Neutrophil (primary cell): ENCODE measurements around the gene THBS2.

Experiments
- H3K27ac ChIP-seq: fragments of 200-600 bp; sonication (generic); 2 replicates; pipeline ENCODE4 v1.5.1; 2016; ENCODE audit warnings: mild to moderate bottlenecking, moderate library complexity
- H3K27me3 ChIP-seq: fragments of 200-600 bp; sonication (generic); 2 replicates; pipeline ENCODE4 v1.6.0; 2016; ENCODE audit warnings: mild to moderate bottlenecking
- H3K36me3 ChIP-seq: fragments of 200-600 bp; sonication (generic); 2 replicates; pipeline ENCODE4 v1.5.1; 2017
- H3K4me1 ChIP-seq, 2 experiments: fragments of 200-600 bp in 1 of 2; sonication (generic) in 1 of 2; 1 replicate in 1 of 2; 2 replicates in 1 of 2; pipeline versions ENCODE4 v1.5.1 to v1.6.1; 2013 to 2016; ENCODE audit warnings: low read depth in 1 of 2, low read length in 1 of 2, mild to moderate bottlenecking in 1 of 2, moderate library complexity in 1 of 2; ENCODE audit not compliant: control insufficient read depth in 1 of 2, insufficient read depth in 1 of 2
- H3K4me3 ChIP-seq, 2 experiments: fragments of 200-600 bp in 1 of 2; sonication (generic) in 1 of 2; 1 replicate in 1 of 2; 2 replicates in 1 of 2; pipeline ENCODE4 v1.5.1; 2013 to 2016; ENCODE audit warnings: low read depth in 1 of 2, low read length in 1 of 2, mild to moderate bottlenecking in 1 of 2, moderate library complexity in 1 of 2
- H3K9me3 ChIP-seq: fragments of 200-600 bp; sonication (generic); 2 replicates; pipeline ENCODE4 v1.5.1; 2016
- TF ChIP-seq, protein P1 (sequence below): fragments of 200-600 bp; sonication (generic); IDR thresholded peaks from 2 replicates; pipeline ENCODE4 v1.5.1; 2016; ENCODE audit warnings: antibody characterized with exemption

The THBS2 gene

DNA sequence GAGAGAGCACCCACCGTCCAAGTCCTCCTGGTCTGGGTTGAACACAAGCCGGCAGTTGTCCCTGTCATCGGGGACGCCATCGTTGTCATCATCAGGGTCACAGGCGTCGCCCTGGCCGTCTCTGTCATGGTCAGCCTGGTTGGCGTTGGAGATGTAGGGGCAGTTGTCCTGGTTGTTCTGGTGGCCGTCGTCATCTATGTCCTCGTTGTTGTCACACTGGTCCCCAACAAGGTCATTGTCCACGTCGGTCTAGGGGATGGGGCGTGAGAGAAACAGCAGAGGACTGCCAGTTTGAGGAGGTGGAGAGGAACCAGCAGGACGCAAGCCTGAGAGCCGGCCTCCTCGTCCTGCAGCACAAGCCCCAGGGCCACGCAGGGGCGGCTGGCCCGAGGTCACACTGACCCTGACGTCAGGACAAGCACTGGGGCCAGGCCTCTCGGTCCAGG is 28.5 kb downstream of the THBS2 start:
- Histone ChIP-seq H3K36me3 (no peaks in the 10 kb centered on the region), H3K27me3 (no peaks in the 10 kb centered on the region), H3K9me3 (no peaks in the 10 kb centered on the region), H3K27ac (no peak overlapping the region), H3K4me1 (no peaks in the 10 kb centered on the region), H3K4me3 (no peak overlapping the region)
- TF ChIP-seq, protein P1, sequence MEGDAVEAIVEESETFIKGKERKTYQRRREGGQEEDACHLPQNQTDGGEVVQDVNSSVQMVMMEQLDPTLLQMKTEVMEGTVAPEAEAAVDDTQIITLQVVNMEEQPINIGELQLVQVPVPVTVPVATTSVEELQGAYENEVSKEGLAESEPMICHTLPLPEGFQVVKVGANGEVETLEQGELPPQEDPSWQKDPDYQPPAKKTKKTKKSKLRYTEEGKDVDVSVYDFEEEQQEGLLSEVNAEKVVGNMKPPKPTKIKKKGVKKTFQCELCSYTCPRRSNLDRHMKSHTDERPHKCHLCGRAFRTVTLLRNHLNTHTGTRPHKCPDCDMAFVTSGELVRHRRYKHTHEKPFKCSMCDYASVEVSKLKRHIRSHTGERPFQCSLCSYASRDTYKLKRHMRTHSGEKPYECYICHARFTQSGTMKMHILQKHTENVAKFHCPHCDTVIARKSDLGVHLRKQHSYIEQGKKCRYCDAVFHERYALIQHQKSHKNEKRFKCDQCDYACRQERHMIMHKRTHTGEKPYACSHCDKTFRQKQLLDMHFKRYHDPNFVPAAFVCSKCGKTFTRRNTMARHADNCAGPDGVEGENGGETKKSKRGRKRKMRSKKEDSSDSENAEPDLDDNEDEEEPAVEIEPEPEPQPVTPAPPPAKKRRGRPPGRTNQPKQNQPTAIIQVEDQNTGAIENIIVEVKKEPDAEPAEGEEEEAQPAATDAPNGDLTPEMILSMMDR, result no peak

DNA sequence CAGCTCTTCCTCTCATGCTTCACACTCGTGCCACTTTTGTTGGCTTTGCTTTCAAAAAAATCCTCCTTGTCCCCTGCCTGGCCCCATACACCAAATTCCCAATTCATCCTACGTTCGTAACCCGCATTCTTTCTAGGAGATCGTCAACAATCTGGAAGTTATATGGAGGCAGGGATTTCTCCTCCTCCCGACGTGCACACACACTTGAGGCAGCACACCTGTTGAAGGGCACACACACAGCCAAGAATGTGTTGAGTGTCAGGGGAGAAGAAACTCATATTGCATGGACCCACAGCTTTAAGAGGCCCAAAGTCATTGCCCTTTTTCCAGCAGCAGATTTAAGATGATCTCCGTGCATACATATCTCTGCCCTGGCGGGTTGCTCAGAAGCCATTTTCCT is 28.9 kb downstream of the THBS2 start:
- TF ChIP-seq, protein P1, result no peak
- H3K27me3 ChIP-seq, result no peaks in the 10 kb centered on the region
- H3K27ac ChIP-seq, result no peak overlapping the region
- no peaks in the 10 kb centered on the region for H3K4me1 ChIP-seq
- no peaks in the 10 kb centered on the region for H3K9me3 ChIP-seq
- no peak overlapping the region for H3K4me3 ChIP-seq
- no peaks in the 10 kb centered on the region for H3K36me3 ChIP-seq

DNA sequence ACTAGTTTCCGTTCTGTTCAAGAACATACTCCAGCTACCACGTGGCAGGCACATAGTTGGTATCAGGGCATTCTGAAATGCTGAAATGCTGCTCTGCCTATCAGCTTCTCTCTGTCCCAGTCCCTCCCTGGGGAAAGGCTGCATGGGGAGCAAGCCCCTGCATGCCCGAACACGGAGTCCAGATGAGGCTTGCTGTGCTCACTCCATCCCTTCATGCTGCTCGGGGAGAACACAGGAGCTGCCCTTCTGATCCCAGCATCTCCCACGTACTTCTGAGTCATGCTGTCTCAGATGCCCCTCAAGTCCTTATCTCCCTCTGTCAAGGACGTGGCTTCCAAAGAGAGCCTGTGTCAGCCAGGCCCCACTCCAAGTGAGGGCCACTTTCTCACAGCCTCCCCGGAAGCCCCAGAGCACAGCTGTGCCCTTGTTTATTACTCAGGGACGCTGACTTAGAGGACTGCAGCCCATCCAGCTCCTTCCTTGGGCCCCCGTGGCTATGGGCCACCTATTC is 29.4 kb downstream of the THBS2 start:
- H3K9me3 ChIP-seq, result no peaks in the 10 kb centered on the region
- TF ChIP-seq, protein P1, result no peak
- no peak overlapping the region for H3K27ac ChIP-seq
- no peaks in the 10 kb centered on the region for H3K36me3 ChIP-seq
- no peaks in the 10 kb centered on the region for H3K27me3 ChIP-seq
- H3K4me3 ChIP-seq, result no peak overlapping the region
- H3K4me1 ChIP-seq, result no peaks in the 10 kb centered on the region

DNA sequence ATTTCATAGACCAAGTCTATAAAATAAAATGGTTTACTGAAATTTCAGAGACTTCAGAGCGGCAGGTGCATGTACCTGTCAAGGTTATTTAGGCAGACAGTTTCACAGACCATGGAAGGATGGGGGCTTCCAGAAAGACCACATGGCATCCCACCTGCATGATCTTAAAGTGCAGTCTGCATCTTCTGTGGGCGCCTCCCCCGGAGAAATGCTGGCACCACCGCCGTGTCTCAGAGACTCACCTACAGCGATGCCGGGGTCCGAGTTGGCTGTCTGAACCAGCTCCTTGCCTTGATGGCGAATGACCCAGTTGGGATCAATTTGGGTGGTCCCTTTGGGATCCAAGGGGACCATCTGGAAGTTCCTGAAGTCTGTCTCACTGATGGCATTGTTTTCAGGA is 30.6 kb downstream of the THBS2 start:
- H3K9me3 ChIP-seq, result no peaks in the 10 kb centered on the region
- H3K27me3 ChIP-seq, result no peaks in the 10 kb centered on the region
- TF ChIP-seq, protein P1, result no peak
- no peaks in the 10 kb centered on the region for H3K4me1 ChIP-seq
- no peaks in the 10 kb centered on the region for H3K36me3 ChIP-seq
- no peak overlapping the region for H3K27ac ChIP-seq
- H3K4me3 ChIP-seq, result no peak overlapping the region

DNA sequence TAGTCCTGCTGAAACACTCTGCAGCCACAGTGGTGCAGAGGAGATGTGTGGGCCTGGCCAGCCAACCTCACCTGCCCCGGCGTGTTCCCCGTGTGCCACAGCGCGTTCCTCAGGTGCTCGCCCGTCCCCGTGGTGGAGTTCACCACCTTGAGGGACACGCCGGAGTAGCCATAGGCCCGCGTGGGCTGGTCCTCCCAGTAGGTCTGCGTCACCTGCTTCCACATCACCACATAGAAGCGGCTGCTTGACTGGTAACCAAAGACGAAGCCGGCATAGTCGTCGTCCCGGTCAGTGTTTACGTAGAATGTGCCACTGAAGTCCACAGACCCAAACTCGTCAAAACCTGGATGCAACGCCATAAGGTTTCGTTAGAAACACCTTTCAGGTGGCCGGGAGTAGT is 31.5 kb downstream of the THBS2 start:
- no peak overlapping the region for H3K4me3 ChIP-seq
- H3K27ac ChIP-seq, result no peak overlapping the region
- no peaks in the 10 kb centered on the region for H3K4me1 ChIP-seq
- no peaks in the 10 kb centered on the region for H3K36me3 ChIP-seq
- no peaks in the 10 kb centered on the region for H3K9me3 ChIP-seq
- H3K27me3 ChIP-seq, result no peaks in the 10 kb centered on the region
- TF ChIP-seq, protein P1, result no peak

DNA sequence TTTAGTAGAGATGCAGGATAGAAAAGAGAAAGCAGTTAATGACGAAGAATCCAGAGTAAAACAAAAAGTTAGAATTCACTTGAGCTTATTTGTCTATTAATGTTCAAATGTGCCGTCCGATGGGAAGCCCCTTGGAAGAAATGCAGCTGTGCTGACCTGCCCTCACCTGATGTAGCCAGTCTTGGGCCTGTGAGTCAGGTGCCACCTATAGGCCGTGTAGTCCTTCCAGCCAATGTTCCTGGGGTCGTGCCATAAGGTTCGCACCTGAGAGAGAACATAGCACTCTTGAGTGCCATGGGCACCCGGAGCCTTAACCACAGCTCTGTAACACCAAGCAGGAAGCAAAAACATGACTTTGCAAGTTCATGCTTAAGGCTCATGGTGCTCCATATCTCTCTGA is 32.4 kb downstream of the THBS2 start:
- H3K27me3 ChIP-seq, result no peaks in the 10 kb centered on the region
- TF ChIP-seq, protein P1, result no peak
- no peaks in the 10 kb centered on the region for H3K4me1 ChIP-seq
- H3K4me3 ChIP-seq, result no peak overlapping the region
- no peaks in the 10 kb centered on the region for H3K36me3 ChIP-seq
- H3K9me3 ChIP-seq, result no peaks in the 10 kb centered on the region
- no peak overlapping the region for H3K27ac ChIP-seq
